ENCODE measurements around the gene DFFA.
"Not testable (repeated sequence)": the region's sequence is repeated elsewhere in the genome, so short reads cannot be mapped to it uniquely, and the experiment has no call there.

The DFFA gene

DNA sequence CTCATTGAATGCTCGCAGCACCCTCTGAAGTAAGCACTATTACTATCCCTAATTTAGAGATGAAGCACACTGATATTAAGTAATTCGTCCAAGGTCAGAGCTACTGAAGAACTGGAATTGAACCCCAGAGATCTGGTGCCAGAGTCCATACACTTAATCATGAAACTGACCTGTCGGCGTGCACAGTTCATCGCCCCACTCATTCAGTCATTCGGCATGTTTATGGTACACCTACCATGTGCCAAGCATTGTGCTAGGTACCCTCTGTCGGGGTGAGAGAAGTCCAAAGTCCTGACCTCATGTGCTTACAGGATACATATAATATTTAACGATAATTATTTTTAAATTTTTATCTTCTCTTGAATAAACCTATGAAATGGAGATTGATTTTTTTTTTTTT lies 47.7 kb downstream of the DFFA start:
- no peaks in the 10 kb centered on the region for H3K27me3 ChIP-seq
- intact Hi-C loops (cut with DNase I; ENCODE audit: low total_unique reads): no loop called here
- H3K36me3 ChIP-seq: peaks cover 11 to 21% (median 15%) of the 10 kb centered on the region in 3 donors
- H3K9me3 ChIP-seq: no peaks in the 10 kb centered on the region
- H3K4me1 ChIP-seq: peaks cover 0 to 2% (median under 1%) of the 10 kb centered on the region in 4 donors
- TF ChIP-seq, protein P1, sequence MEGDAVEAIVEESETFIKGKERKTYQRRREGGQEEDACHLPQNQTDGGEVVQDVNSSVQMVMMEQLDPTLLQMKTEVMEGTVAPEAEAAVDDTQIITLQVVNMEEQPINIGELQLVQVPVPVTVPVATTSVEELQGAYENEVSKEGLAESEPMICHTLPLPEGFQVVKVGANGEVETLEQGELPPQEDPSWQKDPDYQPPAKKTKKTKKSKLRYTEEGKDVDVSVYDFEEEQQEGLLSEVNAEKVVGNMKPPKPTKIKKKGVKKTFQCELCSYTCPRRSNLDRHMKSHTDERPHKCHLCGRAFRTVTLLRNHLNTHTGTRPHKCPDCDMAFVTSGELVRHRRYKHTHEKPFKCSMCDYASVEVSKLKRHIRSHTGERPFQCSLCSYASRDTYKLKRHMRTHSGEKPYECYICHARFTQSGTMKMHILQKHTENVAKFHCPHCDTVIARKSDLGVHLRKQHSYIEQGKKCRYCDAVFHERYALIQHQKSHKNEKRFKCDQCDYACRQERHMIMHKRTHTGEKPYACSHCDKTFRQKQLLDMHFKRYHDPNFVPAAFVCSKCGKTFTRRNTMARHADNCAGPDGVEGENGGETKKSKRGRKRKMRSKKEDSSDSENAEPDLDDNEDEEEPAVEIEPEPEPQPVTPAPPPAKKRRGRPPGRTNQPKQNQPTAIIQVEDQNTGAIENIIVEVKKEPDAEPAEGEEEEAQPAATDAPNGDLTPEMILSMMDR (IDR thresholded peaks at IDR 0.05): no peak
- H3K27ac ChIP-seq: no peak overlapping the region
- no peak overlapping the region for H3K4me3 ChIP-seq
- DNase-seq: no peak

DNA sequence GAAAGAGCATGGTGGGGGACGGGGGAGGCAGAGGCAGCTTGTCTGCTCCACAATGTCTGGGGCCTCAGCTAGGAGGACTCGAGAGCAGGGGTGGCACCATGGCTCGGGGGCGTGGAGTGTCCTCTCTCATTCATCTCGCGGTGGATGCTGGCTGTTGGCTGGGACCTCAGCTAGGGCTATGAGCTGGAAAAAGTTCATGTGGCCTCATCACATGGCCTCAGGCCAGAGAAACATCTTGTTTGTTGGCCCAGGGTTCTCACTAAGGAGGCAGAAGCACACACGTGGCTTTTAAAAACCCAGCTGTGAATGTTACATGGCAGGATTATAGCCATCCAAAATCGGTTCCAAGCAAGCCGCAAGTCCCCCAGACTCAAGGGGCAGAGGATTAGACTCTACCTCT lies 48.3 kb downstream of the DFFA start:
- intact Hi-C loops (cut with DNase I; ENCODE audit: low total_unique reads): no loop called here
- TF ChIP-seq, protein P1 (IDR thresholded peaks at IDR 0.05): no peak
- DNase-seq: no peak
- Histone ChIP-seq H3K27me3 (no peaks in the 10 kb centered on the region), H3K4me1 (no peaks in the 10 kb centered on the region), H3K4me3 (no peak overlapping the region), H3K27ac (no peak overlapping the region), H3K9me3 (no peaks in the 10 kb centered on the region), H3K36me3 (peaks cover 17 to 27% (median 22%) of the 10 kb centered on the region in 3 donors)

DNA sequence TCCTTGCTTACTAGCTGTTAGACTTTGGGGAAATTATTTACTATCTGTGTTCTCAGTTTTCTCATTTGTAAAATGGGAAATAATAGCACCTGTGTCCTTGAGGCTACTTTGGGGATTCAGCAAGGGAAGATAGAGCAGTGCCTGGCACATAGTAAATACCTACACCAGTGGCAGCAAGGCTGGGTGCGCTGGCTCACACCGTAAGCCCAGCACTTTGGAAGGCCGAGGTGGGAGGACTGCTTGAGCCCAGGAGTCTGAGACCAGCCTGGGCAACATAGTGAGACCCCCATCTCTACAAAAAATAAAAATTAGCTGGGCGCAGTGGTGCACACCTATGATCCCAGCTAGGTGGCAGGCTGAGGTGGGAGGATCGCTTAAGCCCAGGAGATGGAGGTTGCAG lies 50.7 kb downstream of the DFFA start:
- no peak for DNase-seq
- H3K27ac ChIP-seq: no peak overlapping the region
- no peaks in the 10 kb centered on the region for H3K27me3 ChIP-seq
- no peak overlapping the region for H3K4me3 ChIP-seq
- no peaks in the 10 kb centered on the region for H3K4me1 ChIP-seq
- TF ChIP-seq, protein P1 (IDR thresholded peaks at IDR 0.05): no peak
- H3K9me3 ChIP-seq: no peaks in the 10 kb centered on the region
- peaks cover 29 to 51% (median 46%) of the 10 kb centered on the region in 3 donors for H3K36me3 ChIP-seq
- intact Hi-C loops (cut with DNase I; ENCODE audit: low total_unique reads): no loop called here

DNA sequence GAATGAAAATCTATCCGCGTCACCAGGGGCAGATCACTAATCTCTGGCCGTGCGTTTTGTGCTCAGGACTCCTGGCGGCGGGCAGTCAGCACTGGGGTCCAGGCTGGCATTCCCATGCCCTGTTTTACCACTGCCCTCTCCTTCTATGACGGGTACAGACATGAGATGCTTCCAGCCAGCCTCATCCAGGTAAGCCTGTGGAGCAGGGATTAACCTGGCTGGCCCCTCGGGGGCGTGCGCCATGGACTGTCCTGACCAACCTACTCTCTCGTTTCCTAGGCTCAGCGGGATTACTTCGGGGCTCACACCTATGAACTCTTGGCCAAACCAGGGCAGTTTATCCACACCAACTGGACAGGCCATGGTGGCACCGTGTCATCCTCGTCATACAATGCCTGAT lies 53.0 kb downstream of the DFFA start:
- Histone ChIP-seq H3K9me3 (no peaks in the 10 kb centered on the region), H3K4me1 (no peaks in the 10 kb centered on the region), H3K4me3 (no peak overlapping the region), H3K27ac (no peak overlapping the region), H3K36me3 (peaks cover 31 to 66% (median 62%) of the 10 kb centered on the region in 3 donors), H3K27me3 (no peaks in the 10 kb centered on the region)
- intact Hi-C loops (cut with DNase I; ENCODE audit: low total_unique reads): no loop called here
- no peak for DNase-seq
- TF ChIP-seq, protein P1 (IDR thresholded peaks at IDR 0.05): no peak

DNA sequence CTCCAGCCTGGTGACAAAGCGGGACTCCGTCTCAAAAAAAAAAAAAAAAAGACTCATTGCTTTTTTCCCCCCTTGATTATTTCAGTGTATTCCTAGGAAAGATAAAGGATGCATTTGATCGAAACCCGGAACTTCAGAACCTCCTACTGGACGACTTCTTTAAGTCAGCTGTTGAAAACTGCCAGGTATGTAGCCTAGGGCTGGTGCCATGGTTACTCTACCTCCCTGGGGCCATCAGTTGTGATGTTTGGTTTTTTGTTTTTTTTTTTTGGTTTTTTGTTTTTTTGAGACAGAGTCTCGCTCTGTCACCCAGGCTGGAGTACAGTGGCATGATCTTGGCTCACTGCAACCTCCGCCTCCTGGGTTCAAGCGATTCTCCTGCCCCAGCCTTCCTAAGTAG lies 53.6 kb downstream of the DFFA start:
- H3K9me3 ChIP-seq; DNase-seq; H3K4me3 ChIP-seq; intact Hi-C loops (cut with DNase I; ENCODE audit: low total_unique reads); H3K4me1 ChIP-seq; H3K27ac ChIP-seq; H3K27me3 ChIP-seq: not testable (repeated sequence)
- H3K36me3 ChIP-seq: peaks cover 37 to 71% (median 68%) of the 10 kb centered on the region in 3 donors

DNA sequence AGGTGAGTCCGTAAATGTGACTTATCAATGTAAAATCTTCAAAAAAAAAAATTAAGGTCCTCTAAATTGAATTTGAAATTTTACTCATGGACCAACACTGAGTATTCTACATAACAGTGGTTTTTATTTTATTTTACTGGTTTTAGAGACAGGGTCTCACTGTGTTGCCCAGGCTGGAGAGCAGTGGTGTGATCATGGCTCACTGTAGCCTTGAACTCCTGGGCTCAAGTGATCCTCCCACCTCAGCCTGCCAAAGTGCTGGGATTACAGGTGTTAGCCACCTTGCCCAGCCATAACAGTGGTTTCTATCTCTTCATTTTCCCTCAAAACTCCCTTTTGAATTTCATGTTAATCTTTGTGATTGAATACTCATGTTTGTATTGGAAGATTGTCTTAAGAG lies 56.4 kb downstream of the DFFA start:
- intact Hi-C loops (cut with DNase I; ENCODE audit: low total_unique reads); H3K27ac ChIP-seq; DNase-seq; H3K27me3 ChIP-seq; H3K4me1 ChIP-seq; H3K9me3 ChIP-seq; H3K4me3 ChIP-seq: not testable (repeated sequence)
- H3K36me3 ChIP-seq: peaks cover 59 to 91% (median 91%) of the 10 kb centered on the region in 3 donors

Data from tibial artery (tissue), 4 donors.